IPS-18c (cell line): Measurements from ENCODE around the gene FGFBP1.

Experiments
- H3K4me3 ChIP-seq: 2 replicates; pipeline ENCODE4 v1.7.0; 2013; ENCODE audit warnings: low read depth, mild to moderate bottlenecking, low read length, moderate library complexity; ENCODE audit not compliant: insufficient read depth
- H3K9me3 ChIP-seq: one replicate; pipeline ENCODE4 v1.6.1; 2013; ENCODE audit warnings: mild to moderate bottlenecking, low read length, moderate library complexity; ENCODE audit not compliant: control insufficient read depth, insufficient read depth

FGFBP1 gene

DNA sequence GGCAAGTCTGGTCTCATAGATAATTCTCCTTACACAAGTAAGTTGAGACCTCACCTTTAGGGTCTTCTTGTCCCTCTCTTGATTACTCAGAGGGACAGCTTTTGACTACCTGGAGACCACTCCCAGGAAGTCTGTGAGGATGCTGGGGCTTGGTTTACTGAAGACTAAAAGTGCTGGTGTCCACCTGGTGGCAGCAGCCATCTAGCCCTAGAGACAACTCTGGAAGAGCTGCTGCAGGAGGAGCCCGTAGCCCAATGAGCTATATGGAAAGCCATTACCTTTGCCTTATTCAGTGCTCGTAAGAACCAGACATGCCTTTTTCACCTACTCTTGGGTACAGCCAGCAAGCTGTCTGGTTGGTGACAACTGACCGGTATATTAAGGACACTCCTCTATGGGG, 17.1 kb upstream of the FGFBP1 start:
- no peak overlapping the region for H3K4me3 ChIP-seq
- no peaks in the 10 kb centered on the region for H3K9me3 ChIP-seq

DNA sequence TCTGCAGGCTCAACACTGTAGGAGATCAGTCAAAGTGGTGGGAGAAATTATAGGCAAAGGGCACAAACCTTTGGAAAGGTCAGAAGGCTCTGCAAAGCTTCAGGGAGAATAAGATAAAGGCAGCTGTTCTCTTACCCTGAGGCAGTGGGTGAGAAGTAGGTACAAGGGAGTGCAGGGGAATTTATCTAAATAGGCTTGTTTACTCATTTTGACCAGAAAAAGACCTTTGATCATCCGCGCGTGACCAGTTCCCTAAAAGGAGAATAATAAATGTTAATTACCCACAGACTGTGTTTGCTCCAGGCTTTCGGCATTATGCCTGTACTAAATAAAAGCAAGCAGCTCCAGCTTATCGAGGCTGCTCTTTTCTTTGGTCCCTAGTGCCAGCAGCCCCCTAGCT, 15.1 kb upstream of the FGFBP1 start:
- no peak overlapping the region for H3K4me3 ChIP-seq
- no peaks in the 10 kb centered on the region for H3K9me3 ChIP-seq

DNA sequence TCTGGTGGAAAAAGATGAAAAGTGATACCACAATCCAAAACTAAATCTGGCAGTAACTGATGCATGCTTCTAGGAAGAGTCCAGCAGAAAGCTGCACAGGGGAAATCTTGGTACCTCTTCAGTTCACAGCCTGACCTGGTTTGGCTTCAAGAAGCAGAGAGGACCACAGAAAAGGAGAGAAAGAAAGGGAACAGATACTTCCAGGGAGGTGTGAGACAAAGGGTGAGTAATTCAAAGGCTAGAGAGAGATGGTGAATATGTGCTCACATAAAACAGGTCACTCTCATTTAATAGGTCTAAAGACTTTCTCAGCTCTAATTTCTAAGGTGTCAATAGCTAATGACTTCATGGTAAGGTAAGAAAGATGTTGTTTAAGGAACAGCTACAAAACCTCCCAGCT, 13.2 kb upstream of the FGFBP1 start:
- Histone ChIP-seq H3K4me3 (no peak overlapping the region), H3K9me3 (no peaks in the 10 kb centered on the region)

DNA sequence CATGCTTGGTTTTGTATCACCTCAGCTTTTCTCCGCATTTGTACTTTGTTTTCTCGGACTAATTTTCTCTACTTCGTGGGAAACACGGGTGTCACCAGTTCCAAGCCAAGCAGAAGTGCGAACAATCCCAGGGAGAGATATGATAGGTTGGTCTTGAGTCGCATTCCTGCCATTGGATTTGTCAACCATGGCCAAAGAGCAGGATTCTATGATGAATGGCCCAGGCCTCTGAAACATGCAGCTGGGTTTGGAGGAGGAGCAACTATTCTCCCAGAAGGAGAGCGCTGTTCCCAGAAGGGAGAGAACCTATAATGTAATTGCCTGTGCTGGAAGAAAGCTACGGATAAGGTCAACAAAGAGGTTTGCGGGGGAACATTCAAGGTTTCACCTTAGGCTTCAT, 10.3 kb upstream of the FGFBP1 start:
- no peak overlapping the region for H3K4me3 ChIP-seq

DNA sequence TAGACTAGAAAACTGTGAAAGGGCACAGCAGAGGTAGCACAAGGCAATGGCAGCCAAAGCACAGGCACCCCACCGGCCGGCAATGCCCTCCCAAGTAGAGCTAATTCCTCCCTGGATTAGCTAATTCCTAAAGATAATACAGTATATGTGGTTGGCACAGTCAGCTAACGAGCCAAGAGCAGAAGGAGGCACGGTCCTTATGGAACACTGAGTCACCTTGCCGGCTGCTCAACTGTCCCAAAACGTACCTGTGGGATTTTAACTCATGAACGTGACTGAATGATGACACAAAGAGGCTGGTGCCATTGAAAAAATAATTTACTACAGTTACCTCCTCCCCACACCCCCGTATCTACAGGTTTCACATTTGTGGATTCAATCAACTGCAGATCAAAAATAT, 9.1 kb upstream of the FGFBP1 start:
- Histone ChIP-seq H3K4me3 (no peak overlapping the region), H3K9me3 (no peaks in the 10 kb centered on the region)

More for the DNA sequence above, 10.3 kb upstream of the FGFBP1 start:
- no peaks in the 10 kb centered on the region for H3K9me3 ChIP-seq

DNA sequence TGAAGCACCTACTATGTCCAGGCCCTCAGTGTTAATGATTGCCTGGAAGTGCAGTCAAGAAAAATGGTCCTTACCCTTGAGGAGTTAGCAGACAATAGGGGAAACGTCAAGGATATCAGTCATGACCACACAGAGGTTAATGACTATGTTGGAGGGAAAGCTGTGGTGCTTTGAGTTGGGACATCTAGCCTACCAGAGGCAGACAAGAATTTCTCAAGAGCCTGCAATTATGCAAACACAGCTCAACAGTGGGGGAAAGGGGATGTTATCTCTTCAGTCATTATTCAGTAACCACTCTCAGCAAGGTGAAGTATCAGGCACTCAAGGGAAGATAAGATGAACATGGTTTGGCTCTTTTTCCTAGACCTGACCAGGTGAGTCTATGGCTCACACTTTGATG, 7.0 kb upstream of the FGFBP1 start:
- H3K9me3 ChIP-seq: no peaks in the 10 kb centered on the region
- H3K4me3 ChIP-seq: no peak overlapping the region

DNA sequence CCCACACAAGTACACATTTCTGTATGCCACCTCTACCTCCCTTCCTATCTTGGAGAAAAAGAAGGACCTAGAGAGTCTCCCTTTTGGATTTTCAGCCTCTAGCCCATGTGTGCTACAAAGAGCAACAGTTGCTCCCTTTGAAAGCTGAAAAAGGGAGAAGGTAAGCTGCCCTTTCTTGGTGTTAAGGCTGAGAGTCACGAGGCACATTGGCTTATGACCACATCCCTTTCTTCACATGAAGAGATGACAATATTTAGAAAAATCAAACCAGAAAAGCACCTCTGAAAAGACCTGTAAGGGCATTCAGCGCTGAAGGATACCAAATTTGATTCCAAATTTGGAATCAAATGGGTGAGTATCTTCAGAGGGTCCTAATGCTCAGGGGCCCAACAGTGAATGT, 6.4 kb upstream of the FGFBP1 start:
- Histone ChIP-seq H3K9me3 (no peaks in the 10 kb centered on the region), H3K4me3 (no peak overlapping the region)

DNA sequence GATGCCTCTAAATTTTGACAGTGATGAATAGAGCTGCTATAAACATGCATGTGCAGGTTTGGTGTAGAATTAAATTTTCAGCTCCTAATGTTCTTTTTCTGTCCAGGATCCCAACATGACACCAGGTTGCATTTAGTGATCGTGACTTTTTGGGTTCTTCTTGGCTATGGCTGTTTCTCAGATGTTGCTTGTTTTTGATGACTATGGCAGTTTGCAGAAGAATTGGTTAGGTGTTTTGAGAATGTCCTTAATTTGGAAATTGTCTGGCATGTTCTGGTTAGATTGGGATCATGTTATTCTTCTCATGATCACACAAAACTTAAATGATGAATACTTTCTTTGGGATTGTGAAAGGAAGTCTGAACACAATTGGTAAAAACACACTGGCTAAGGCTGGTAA, 3.7 kb upstream of the FGFBP1 start:
- Histone ChIP-seq H3K9me3 (no peaks in the 10 kb centered on the region), H3K4me3 (no peak overlapping the region)

DNA sequence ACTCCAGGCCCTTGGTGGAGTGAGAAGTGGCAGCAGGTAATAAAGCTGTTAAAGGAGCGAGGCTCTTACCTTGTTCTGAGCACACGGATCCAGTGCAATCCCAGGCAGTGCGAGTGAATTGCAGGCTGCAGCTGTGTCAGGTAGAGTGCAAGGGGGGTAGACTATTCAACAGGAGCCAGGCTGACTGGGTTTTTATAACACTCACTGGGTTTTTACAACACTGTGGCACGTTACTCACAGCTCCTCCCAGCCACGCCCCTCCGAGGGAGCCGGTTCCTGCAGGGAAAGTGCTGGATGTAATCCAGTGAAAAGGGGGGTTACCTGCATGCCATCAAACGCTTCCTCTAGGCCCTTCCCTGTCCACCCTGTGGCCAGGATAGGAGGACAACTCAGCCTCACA, 358 bp downstream of the FGFBP1 start:
- H3K9me3 ChIP-seq: no peaks in the 10 kb centered on the region
- H3K4me3 ChIP-seq: no peak overlapping the region

DNA sequence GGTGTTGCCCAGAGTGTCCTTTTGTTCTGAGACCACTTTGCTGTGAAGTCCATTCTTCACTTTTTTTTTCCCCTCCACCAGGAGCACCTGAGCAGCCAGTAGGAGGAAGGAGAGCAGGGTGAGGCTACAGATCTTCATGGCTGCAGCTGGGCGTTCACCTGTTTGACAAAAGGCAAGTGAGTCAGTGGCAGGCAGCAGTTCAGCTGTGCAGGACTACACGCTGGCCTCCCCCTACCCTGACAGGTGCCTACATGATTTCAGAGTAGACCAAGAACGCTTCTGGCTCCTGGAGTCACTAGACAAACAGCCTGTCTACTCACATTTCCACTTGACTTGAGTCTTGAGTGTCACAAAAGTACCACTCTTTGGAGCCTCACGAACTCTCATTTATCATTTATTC, 2.0 kb downstream of the FGFBP1 start:
- H3K4me3 ChIP-seq: no peak overlapping the region

DNA sequence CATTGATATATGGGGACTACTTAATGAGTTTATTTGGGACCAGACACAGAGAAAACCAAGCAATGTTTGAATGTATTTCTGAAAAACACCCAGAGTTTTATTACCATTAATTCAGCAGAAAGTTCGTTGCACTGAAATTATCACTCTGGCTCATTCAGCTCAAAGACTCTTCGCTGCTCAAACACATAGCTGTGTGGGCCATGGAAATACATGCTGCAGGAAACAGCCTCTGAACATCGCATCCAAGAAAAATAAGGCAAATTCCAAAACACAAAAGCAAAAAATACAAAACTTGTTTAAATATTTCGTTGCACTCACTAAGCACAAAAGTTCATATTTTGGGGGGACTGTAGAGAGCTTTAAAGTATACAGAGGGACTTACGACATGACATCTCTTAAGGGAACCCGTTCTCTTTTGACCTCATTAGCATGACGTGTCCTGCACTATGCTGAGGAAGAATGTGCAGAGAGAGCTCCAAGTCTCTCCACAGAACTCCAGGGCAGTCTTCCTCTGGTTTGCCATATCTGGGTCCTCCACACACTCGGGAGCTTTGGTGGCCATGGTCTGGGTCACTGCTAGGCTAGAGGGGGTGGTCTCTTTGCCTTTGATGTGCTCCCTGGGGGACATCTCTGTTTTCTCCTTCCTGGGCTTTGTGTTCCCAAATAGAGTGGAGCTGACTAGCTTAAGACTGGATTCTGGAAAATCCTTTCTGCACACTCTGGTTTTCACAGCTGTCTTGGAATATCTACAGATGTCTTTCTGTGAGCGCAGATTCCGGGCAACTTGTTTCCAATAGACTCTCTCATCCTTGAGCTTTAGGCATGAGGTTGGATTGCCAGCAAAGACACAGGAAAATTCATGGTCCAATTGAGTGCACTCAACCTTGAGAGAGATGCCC, 2.8 kb downstream of the FGFBP1 start:
- Histone ChIP-seq H3K9me3 (no peaks in the 10 kb centered on the region), H3K4me3 (no peak overlapping the region)

More for the DNA sequence above, 2.0 kb downstream of the FGFBP1 start:
- H3K9me3 ChIP-seq: no peaks in the 10 kb centered on the region

DNA sequence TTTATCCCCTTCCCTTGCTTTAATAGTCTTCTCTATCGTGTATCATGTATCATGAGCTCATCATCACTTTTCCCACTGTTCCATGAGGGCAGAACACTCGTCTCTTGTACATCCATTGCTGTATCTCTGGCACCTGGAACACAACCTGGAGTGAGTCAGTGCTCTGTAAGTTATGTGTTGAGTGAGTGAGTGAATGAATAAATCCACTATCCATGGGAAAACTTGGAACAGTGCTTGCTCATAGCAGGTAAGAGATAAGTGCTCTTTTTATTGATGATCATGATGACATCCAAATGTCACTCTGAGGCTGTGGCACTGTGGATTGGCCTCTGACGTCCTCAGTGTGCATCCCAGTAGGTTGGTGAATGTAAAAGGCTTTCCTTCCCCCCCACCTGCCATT, 4.3 kb downstream of the FGFBP1 start:
- Histone ChIP-seq H3K9me3 (no peaks in the 10 kb centered on the region), H3K4me3 (no peak overlapping the region)

DNA sequence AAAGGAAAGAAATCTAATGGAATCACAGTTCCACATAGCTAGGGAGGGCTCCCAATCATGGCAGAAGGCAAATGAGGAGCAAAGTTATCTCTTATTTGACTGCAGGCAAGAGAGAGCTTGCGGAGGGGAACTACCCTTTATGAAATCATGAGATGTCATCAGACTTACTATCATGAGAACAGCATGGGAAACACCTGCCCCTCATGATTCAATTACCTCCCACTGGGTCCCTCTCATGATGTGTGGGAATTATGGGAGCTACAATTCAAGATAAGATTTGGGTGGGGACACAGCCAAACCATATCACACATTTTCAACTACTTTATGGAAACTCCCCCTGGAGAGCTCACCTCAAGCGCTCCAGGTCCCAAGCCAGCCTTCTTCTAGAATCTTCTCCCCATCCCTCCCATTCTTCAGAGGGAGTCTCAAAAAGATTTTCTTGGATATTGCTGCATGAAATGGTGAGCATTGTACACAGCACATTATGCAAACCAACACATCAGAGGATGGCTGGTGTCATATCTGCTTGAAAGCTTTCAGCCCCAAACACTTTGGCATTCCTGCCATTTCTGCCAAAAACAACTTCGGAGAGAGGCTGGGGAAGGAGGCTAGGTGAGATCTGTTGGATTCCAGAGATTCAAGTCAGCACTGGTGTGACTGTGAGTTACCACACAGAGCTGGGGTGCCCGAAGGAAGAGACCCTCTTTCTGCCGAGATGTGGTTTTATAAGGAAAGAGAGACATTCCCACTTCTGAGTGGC, 6.9 kb downstream of the FGFBP1 start:
- no peak overlapping the region for H3K4me3 ChIP-seq
- no peaks in the 10 kb centered on the region for H3K9me3 ChIP-seq

DNA sequence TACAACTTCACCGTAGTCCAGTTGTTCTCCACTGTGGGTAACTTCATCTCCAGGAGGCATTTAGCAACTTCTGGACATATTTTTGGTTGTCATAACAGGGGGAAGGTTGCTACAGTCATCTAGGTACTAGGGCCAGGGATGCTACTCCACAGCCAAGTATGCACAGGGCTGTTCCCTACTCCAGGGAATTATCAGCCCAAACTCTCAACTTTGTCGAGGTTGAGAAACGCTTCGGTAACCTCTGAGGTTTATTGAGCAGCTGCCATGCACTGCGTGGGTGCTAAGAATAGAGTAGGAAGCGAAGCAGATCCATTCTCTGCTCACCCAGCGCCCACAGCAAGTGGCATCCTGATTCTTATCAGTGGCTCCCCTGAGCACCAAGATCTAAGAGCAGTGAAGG, 8.2 kb downstream of the FGFBP1 start:
- Histone ChIP-seq H3K4me3 (no peak overlapping the region), H3K9me3 (no peaks in the 10 kb centered on the region)

DNA sequence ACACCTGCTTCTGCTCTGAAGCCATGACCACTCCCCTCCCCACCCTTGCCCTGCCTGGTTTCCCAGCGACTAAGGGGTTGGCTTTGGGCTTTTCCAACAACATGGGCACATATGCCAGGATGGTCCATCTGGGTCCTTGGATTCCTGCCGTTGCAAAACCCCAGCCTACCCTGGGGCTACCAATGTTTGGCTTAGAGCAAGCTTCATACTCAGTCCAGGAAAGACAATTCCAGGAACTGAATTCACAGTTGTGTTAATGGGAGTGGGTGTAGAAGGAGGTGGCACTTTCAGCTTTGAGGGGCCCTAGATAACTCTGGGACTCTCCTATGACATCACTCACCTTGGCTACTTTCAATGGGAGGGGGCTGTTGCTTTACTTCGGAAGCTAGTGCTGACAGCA, 9.0 kb downstream of the FGFBP1 start:
- no peak overlapping the region for H3K4me3 ChIP-seq
- no peaks in the 10 kb centered on the region for H3K9me3 ChIP-seq

DNA sequence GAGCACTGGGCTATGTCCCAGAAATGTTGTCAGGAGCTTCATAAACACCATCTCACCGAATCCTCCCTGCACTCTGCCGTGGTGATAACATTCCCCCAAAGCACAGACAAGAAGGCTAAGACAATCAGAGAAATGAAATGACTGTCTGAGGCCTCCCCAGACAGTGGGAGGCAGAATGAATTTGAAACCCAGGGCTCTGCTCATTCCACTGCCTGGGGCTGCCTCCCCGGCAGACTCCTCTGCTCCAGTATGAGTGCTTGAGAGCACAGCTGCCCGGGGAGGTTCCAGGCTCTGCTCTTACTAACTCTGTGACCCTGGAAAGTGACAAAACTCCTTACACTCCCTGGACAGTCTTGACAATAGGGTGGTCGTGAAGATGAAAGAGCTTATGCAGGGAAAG, 9.7 kb downstream of the FGFBP1 start:
- H3K9me3 ChIP-seq: no peaks in the 10 kb centered on the region
- no peak overlapping the region for H3K4me3 ChIP-seq

DNA sequence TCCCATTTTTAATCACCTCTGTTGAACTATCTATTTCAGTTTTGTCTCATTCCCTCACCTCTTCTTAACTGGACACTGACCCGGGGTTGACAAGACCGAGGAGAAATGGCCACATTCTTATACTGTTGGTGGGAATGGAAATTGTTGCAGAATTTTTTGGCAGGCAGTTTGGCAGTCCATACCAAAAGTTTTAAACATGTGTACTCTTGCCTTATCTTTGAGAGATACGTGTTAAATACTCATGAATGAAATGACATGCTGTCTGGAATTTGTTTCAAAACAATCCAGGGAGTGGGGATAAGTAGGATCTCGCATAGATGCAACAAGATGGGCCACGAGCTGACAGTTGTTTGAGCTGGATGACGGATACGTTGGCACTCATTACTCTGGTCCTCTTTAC, 12.1 kb downstream of the FGFBP1 start:
- no peak overlapping the region for H3K4me3 ChIP-seq

DNA sequence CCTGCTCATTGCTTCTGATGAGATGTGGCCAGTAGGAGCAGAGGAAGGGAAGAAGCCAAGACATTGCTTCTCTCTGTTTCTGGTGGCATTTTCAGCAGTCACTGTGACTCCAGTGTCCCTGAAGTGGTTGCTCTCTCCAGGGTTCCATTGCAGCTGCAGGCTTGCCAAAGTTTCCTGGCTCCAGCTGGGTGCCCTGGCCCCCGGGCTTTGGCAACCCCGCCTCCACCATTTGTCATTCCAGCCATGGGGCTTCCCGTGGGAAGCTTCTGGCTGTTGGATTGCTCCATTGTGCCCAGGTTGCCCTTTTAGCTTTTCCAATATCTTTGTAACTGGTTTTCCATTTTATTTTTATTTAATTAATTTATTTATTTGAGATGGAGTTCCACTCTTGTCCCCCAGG, 12.7 kb downstream of the FGFBP1 start:
- no peaks in the 10 kb centered on the region for H3K9me3 ChIP-seq
- H3K4me3 ChIP-seq: no peak overlapping the region

More for the DNA sequence above, 12.1 kb downstream of the FGFBP1 start:
- no peaks in the 10 kb centered on the region for H3K9me3 ChIP-seq
